NB4 (cell line): ENCODE data around the gene CMPK1.

Source experiments
- DNase-seq: peaks from one replicate; pipeline ENCODE4 v3.0.0; 2010; ENCODE audit warnings: low read depth
- H3K4me3 ChIP-seq: one replicate; pipeline ENCODE4 v1.5.1; 2011; ENCODE audit warnings: mild to moderate bottlenecking, low read depth, low read length, moderate library complexity
- MYC ChIP-seq: IDR thresholded peaks from 2 replicates; pipeline ENCODE4 v1.6.1; 2011; ENCODE audit warnings: low read depth, low read length
- POLR2A ChIP-seq: IDR thresholded peaks from 2 replicates; pipeline ENCODE4 v1.6.1; 2011; ENCODE audit warnings: mild to moderate bottlenecking; ENCODE audit not compliant: insufficient read length; ENCODE audit errors: extremely low read depth
- TF ChIP-seq, protein P1 (sequence below): IDR thresholded peaks from 2 replicates; pipeline ENCODE4 v1.6.1; 2011; ENCODE audit warnings: low read depth, low read length
- TF ChIP-seq, protein P2 (sequence below): IDR thresholded peaks from one replicate; pipeline ENCODE4 v1.5.1; 2012; ENCODE audit warnings: low read depth, low read length

The CMPK1 gene

DNA sequence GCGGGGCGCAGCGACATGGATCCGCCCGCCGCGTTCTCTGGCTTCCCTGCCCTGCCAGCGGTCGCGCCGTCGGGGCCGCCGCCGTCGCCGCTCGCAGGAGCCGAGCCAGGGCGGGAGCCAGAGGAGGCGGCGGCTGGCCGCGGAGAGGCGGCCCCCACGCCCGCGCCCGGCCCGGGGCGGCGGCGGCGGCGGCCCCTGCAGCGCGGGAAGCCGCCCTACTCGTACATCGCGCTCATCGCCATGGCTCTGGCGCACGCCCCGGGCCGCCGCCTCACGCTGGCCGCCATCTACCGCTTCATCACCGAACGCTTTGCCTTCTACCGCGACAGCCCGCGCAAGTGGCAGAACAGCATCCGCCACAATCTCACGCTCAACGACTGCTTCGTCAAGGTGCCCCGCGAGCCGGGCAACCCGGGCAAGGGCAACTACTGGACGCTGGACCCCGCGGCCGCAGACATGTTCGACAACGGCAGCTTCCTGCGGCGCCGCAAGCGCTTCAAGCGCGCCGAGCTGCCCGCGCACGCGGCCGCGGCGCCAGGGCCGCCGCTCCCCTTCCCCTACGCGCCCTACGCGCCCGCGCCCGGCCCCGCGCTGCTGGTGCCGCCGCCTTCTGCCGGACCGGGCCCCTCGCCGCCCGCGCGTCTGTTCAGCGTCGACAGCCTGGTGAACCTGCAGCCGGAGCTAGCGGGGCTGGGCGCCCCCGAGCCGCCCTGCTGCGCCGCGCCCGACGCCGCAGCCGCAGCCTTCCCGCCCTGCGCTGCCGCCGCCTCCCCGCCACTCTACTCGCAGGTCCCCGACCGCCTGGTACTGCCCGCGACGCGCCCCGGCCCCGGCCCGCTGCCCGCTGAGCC lies 83.0 kb downstream of the CMPK1 start:
- H3K4me3 ChIP-seq, result no peak overlapping the region
- DNase-seq, result no peak
- TF ChIP-seq, protein P1, sequence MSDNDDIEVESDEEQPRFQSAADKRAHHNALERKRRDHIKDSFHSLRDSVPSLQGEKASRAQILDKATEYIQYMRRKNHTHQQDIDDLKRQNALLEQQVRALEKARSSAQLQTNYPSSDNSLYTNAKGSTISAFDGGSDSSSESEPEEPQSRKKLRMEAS, result no peak
- TF ChIP-seq POLR2A (no peak), MYC (no peak)
- TF ChIP-seq, protein P2, sequence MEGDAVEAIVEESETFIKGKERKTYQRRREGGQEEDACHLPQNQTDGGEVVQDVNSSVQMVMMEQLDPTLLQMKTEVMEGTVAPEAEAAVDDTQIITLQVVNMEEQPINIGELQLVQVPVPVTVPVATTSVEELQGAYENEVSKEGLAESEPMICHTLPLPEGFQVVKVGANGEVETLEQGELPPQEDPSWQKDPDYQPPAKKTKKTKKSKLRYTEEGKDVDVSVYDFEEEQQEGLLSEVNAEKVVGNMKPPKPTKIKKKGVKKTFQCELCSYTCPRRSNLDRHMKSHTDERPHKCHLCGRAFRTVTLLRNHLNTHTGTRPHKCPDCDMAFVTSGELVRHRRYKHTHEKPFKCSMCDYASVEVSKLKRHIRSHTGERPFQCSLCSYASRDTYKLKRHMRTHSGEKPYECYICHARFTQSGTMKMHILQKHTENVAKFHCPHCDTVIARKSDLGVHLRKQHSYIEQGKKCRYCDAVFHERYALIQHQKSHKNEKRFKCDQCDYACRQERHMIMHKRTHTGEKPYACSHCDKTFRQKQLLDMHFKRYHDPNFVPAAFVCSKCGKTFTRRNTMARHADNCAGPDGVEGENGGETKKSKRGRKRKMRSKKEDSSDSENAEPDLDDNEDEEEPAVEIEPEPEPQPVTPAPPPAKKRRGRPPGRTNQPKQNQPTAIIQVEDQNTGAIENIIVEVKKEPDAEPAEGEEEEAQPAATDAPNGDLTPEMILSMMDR, result no peak

DNA sequence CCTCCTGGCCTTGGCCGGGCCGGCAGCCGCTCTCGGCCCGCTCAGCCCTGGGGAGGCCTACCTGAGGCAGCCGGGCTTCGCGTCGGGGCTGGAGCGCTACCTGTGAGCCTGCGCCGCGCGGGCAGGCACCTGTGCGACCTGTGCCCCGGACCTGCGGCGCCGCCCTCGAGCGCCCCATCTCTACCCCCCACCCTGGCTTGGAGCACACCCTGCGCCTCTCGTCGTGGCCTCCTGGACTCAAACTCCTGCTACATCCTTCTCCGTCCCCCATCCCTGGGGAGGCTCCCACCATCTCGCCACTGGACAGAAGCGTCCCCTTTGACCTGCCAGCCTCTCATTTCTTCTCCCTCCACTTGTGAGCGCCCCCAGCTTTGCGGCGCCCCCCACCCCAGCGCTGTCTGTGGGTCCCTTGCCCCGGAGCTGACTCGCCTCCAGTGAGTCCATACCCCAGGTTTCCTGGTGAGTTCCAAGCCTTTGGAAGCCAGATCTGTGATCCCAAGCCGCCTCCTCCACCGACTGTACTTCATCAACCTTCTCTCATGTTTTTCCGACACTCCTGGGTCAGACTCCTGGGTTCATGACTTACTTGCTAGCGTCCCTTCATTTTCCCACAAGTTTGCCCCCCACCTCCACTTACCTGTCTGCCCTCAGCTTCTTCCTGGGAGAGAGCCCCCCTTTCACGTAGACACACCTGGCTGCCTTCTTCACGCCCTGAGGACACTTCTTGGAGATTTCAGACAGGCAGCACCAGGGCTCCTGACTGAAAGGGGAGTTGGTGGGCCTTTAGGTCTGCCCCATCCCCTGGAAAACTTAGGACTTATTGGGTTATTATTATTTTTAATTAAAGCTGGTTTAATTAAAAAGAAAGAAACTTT lies 83.8 kb downstream of the CMPK1 start:
- DNase-seq, result no peak
- no peak overlapping the region for H3K4me3 ChIP-seq
- TF ChIP-seq MYC (no peak), POLR2A (no peak)
- TF ChIP-seq, protein P2, result no peak
- TF ChIP-seq, protein P1, result no peak

DNA sequence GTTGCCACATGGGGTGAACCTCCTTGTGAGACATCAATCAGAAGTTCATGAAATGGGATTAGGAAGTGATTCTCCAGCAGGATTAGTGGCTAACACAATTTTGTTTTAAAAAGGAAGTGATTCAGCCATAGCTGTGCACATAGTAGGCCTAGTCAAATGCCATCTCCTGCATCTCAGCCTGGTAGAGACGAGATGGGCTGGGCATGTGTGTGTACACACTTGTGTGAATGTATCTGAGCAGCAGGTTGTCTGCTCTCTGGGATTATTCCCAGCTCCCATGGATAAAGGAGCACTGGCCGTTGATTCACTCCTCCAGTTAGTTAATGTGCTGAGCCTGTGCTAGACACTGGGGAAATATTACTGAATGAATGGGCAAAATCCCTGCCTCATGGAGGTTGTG lies 84.5 kb downstream of the CMPK1 start:
- TF ChIP-seq, protein P1, result no peak
- TF ChIP-seq POLR2A (no peak), MYC (no peak)
- TF ChIP-seq, protein P2, result no peak
- DNase-seq, result no peak
- H3K4me3 ChIP-seq, result no peak overlapping the region

DNA sequence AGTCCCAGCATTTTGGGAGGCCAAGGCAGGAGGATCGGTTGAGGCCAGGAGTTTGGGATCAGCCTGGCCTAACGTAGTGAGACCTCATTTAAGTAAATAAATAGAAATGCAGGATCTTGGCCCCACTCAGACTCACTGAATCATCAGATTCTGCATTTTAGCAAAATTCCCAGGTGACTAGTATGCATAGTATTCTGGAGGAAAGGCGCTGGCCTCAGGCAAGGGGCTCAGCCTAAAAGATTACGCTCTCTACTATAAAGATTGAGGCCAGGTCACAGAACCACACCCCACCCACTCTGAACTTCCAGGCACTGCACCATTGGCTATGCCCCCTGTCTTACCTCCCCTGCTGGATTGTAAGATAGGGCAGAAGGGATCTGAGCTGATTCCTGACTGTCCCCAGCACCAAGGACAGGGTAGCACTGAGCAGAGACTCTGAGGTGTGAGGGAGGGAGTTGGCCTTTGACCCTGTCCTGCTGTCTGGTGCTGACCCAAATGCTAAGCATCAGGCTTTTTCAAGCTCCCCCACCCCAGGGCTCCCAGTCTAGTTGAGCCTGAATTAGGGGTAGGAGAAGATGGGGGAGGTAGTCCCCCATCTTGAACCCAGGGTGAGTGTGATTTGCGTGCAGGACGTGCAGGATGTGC lies 85.2 kb downstream of the CMPK1 start:
- no peak overlapping the region for H3K4me3 ChIP-seq
- DNase-seq, result no peak
- TF ChIP-seq MYC (no peak), POLR2A (no peak)
- TF ChIP-seq, protein P1, result no peak
- TF ChIP-seq, protein P2, result no peak

DNA sequence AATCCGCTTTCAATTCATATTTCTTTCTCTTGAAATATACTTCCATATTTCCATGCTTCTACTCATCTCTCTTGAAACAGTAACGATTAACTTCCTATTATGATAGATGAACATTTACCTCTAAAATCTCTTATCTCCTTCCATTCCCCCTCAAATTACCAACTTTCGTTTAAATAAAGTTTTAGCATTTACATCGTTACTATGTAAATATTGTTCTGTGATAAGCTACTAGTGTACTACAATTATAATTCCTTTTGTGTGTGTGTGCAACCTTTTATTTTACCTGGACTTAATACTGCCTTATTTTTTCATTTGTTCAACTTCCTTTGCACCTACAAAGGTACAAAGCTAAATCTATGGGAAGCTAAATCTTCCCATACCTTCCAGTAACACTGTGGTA lies 87.0 kb downstream of the CMPK1 start:
- TF ChIP-seq, protein P2, result no peak
- TF ChIP-seq, protein P1, result no peak
- TF ChIP-seq MYC, result no peak
- TF ChIP-seq POLR2A, result no peak
- H3K4me3 ChIP-seq, result no peak overlapping the region
- DNase-seq, result no peak
